CD14-positive monocyte (primary cell): ENCODE data around the gene CDKAL1. TPM values are rescaled to one million over a fixed set of nuclear protein-coding genes. Genes with fewer than 3 reads are reported as not detected.
"Not testable (repeated sequence)": the region's sequence is repeated elsewhere in the genome, so short reads cannot be mapped to it uniquely, and the experiment has no call there.

Experiments used
- DNase-seq, 3 donors: peaks; one replicate each; pipeline ENCODE4 v3.0.0-alpha.2; 2011 to 2022
- H2AFZ ChIP-seq: 2 replicates; pipeline ENCODE4 v1.6.0; 2012; ENCODE audit warnings: mild to moderate bottlenecking, low read depth, low read length, inconsistent platforms; ENCODE audit not compliant: insufficient read depth, poor library complexity, severe bottlenecking
- H3K27ac ChIP-seq, 2 donors: 1 replicate in 1 of 2; 2 replicates in 1 of 2; pipeline ENCODE4 v1.5.1; 2012 to 2013; ENCODE audit warnings: low read length in 2 of 2, control low read depth in 1 of 2, inconsistent platforms in 1 of 2, low read depth in 1 of 2, mild to moderate bottlenecking in 1 of 2
- H3K27me3 ChIP-seq, 2 donors: one replicate each; pipeline versions ENCODE4 v1.6.0 to v1.6.1; 2011 to 2013; ENCODE audit warnings: low read length in 2 of 2; ENCODE audit not compliant: control insufficient read depth in 2 of 2, insufficient read depth in 2 of 2
- H3K36me3 ChIP-seq, 2 donors: replicated peaks in 1 of 2; 1 replicate in 1 of 2; 2 replicates in 1 of 2; pipeline versions ENCODE4 v1.5.1 to v1.6.1; 2012 to 2013; ENCODE audit warnings: low read length in 2 of 2, control low read depth in 1 of 2, inconsistent platforms in 1 of 2, mild to moderate bottlenecking in 1 of 2; ENCODE audit not compliant: insufficient read depth in 2 of 2, control insufficient read depth in 1 of 2
- H3K4me1 ChIP-seq, 2 donors: 1 replicate in 1 of 2; 2 replicates in 1 of 2; pipeline versions ENCODE4 v1.5.1 to v1.6.1; 2012 to 2013; ENCODE audit warnings: low read length in 2 of 2, control low read depth in 1 of 2, inconsistent platforms in 1 of 2, mild to moderate bottlenecking in 1 of 2, moderate library complexity in 1 of 2; ENCODE audit not compliant: insufficient read depth in 2 of 2, control insufficient read depth in 1 of 2
- H3K4me2 ChIP-seq: replicated peaks from 2 replicates; pipeline ENCODE3; 2012; ENCODE audit warnings: low read length, moderate library complexity, mild to moderate bottlenecking; ENCODE audit not compliant: poor library complexity, severe bottlenecking; ENCODE audit errors: extremely low read depth
- H3K4me3 ChIP-seq, 3 experiments: fragments of 200-600 bp in 1 of 3; sonication (generic) in 1 of 3; replicated peaks in 1 of 3; 1 replicate in 2 of 3; 2 replicates in 1 of 3; pipeline ENCODE4 v1.5.1; 2011 to 2013; ENCODE audit warnings: low read length in 3 of 3, mild to moderate bottlenecking in 3 of 3, control low read depth in 2 of 3, low read depth in 2 of 3, inconsistent platforms in 1 of 3, moderate library complexity in 1 of 3
- H3K79me2 ChIP-seq: 2 replicates; pipeline ENCODE4 v1.6.0; 2012; ENCODE audit warnings: mild to moderate bottlenecking, control low read depth, inconsistent platforms, low read length, moderate library complexity; ENCODE audit not compliant: insufficient read depth
- H3K9ac ChIP-seq: 2 replicates; pipeline ENCODE4 v1.6.0; 2017; ENCODE audit warnings: low read length, mild to moderate bottlenecking; ENCODE audit not compliant: insufficient read depth, poor library complexity, severe bottlenecking
- H3K9me3 ChIP-seq, 2 donors: replicated peaks in 1 of 2; 1 replicate in 1 of 2; 2 replicates in 1 of 2; pipeline versions ENCODE4 v1.5.1 to v1.6.1; 2012 to 2013; ENCODE audit warnings: low read length in 2 of 2, control low read depth in 1 of 2; ENCODE audit not compliant: control insufficient read depth in 1 of 2, insufficient read depth in 1 of 2
- H4K20me1 ChIP-seq: 2 replicates; pipeline ENCODE4 v1.6.0; 2012; ENCODE audit warnings: mild to moderate bottlenecking, low read length, control low read depth, moderate library complexity; ENCODE audit not compliant: insufficient read depth
- H3K27ac Mint-ChIP-seq, 7 donors: one replicate each; pipeline ENCODE4 v1.8.0; 2020; ENCODE audit warnings: mild to moderate bottlenecking in 7 of 7, mixed read lengths in 7 of 7, moderate library complexity in 6 of 7, inconsistent platforms in 2 of 7
- H3K27me3 Mint-ChIP-seq, 3 donors: one replicate each; pipeline ENCODE4 v1.8.0; 2021 to 2022; ENCODE audit warnings: low read depth in 3 of 3, mild to moderate bottlenecking in 3 of 3, mixed read lengths in 3 of 3, moderate library complexity in 3 of 3, inconsistent platforms in 1 of 3
- H3K36me3 Mint-ChIP-seq, 2 donors: one replicate each; pipeline ENCODE4 v1.8.0; 2020; ENCODE audit warnings: mixed read lengths in 2 of 2, inconsistent platforms in 1 of 2, mild to moderate bottlenecking in 1 of 2
- H3K4me1 Mint-ChIP-seq: one replicate; pipeline ENCODE4 v1.8.0; 2020; ENCODE audit warnings: mild to moderate bottlenecking, mixed read lengths
- H3K4me3 Mint-ChIP-seq, 2 donors: one replicate each; pipeline ENCODE4 v1.8.0; 2020; ENCODE audit warnings: mild to moderate bottlenecking in 2 of 2, mixed read lengths in 2 of 2, moderate library complexity in 1 of 2
- H3K9me3 Mint-ChIP-seq, 7 donors: one replicate each; pipeline ENCODE4 v1.8.0; 2020 to 2022; ENCODE audit warnings: mixed read lengths in 7 of 7, mild to moderate bottlenecking in 6 of 7, moderate library complexity in 6 of 7, inconsistent platforms in 2 of 7
- CTCF ChIP-seq: fragments of 200-600 bp; IDR thresholded peaks from one replicate; pipeline ENCODE4 v1.8.0; 2022; ENCODE audit warnings: antibody characterized with exemption, mild to moderate bottlenecking
- WGBS: methylation state at CpG from one replicate; pipeline ENCODE4 v1.1.5; 2013; ENCODE audit warnings: missing lambda C conversion rate; ENCODE audit not compliant: insufficient coverage; 5-methylcytosine and 5-hydroxymethylcytosine counted together
- intact Hi-C, 2 donors: fragments of 100-400 bp; cut with micrococcal nuclease; formaldehyde crosslinking; loops; one replicate each; pipeline versions ENCODE4 v1.15.0 to v1.15.1; 2023
- polyA plus RNA-seq, 3 donors: library from polyadenylated mRNA; depleted of rRNA in 1 of 3; unstranded in 2 of 3; stranded (reverse) in 1 of 3; fragments of 300-500 nt in 2 of 3; fragments of >200 nt in 1 of 3; fragmentation: Illumina TruSeq in 2 of 3; gene quantifications; 1 replicate in 2 of 3; 2 replicates in 1 of 3; pipeline ENCODE4 v1.2.3, GENCODE V29; 2012 to 2021

Gene CDKAL1
- polyA plus RNA-seq, 3 donors: 3.2 to 12.4 (median 8.3) TPM

DNA sequence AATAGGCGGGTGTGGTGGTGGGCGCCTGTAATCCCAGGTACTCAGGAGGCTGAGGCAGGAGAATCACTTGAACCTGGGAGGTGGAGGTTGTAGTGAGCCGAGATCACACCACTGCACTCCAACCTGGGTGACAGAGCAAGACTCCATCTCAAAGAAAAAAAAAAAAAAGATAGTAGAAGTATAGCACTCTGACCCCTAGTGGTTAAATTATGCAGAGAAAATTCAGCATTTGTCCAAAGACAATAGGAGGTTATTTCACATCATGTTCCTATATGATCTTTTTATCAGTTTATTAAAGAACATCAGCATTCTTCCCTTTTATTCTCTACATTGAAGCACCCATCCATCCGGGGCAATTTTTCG, 5.2 kb upstream of the CDKAL1 start:
- not testable (repeated sequence) for H3K9me3 Mint-ChIP-seq, H3K27ac ChIP-seq, H3K4me3 ChIP-seq, H3K27me3 Mint-ChIP-seq, H3K9me3 ChIP-seq, H3K79me2 ChIP-seq, H2AFZ ChIP-seq, H3K36me3 ChIP-seq, H3K9ac ChIP-seq, H4K20me1 ChIP-seq, H3K27me3 ChIP-seq, H3K36me3 Mint-ChIP-seq
- 37% methylated on average over 2 of the region's 5 CpGs for WGBS
- Mint-ChIP-seq H3K27ac (peak overlapping the region in 2 of 7 donors; percentile 30 to 61), H3K4me1 (peaks cover 19% of the 10 kb centered on the region), H3K4me3 (peak overlapping the region in 1 of 2 donors; percentile 51)
- peaks cover 12 to 17% of the 10 kb centered on the region in 2 donors for H3K4me1 ChIP-seq
- DNase-seq: peak; percentile 22 to 71 (median 49)
- intact Hi-C loops: loop anchor here (2.0 to 10.0 kb wide), 2 partner anchors 238 to 434 kb away; no protein-coding TSS in a partner anchor
- peak overlapping the region; percentile 15 for H3K4me2 ChIP-seq
- peak; percentile 61 for TF ChIP-seq CTCF

- peaks cover 0 to 10% of the 10 kb centered on the region in 2 donors for H3K36me3 ChIP-seq
- Mint-ChIP-seq H3K36me3 (peaks cover 14% of the 10 kb centered on the region in 2 donors), H3K4me3 (no peak overlapping the region), H3K9me3 (peaks cover 0 to 3% (median 0%) of the 10 kb centered on the region in 7 donors), H3K27me3 (peaks cover 0 to 1% (median 0%) of the 10 kb centered on the region in 3 donors), H3K4me1 (peaks cover 24% of the 10 kb centered on the region), H3K27ac (no peak overlapping the region)
- DNase-seq: no peak
- no peak overlapping the region for H3K27ac ChIP-seq
- no peaks in the 10 kb centered on the region for H4K20me1 ChIP-seq
- WGBS: no CpG with 5 or more reads among the region's 1 CpG
- intact Hi-C loops: loop anchor here (5.0 to 10.0 kb wide), 2 partner anchors 131 to 208 kb away; partner anchors contain the start of gene E2F3 (in 1 of the 2)
- H3K27me3 ChIP-seq: no peaks in the 10 kb centered on the region
- no peak overlapping the region for H3K9ac ChIP-seq
- TF ChIP-seq CTCF: no peak
- peaks cover 35% of the 10 kb centered on the region for H3K79me2 ChIP-seq
- no peak overlapping the region for H3K4me2 ChIP-seq
- no peak overlapping the region for H3K4me3 ChIP-seq
- H3K4me1 ChIP-seq: peaks cover 20 to 33% of the 10 kb centered on the region in 2 donors
- peak overlapping the region; percentile 8 for H2AFZ ChIP-seq
- no peaks in the 10 kb centered on the region for H3K9me3 ChIP-seq
These were observed 1.4 kb upstream of the CDKAL1 start for GRCh38 chr6:20532881-20533280.
